GM12878 (cell line): ENCODE results near the gene KCNV2. TPM values are rescaled to one million over a fixed set of nuclear protein-coding genes. Genes with fewer than 3 reads are reported as not detected.

ENCODE experiments used
- ATAC-seq: fragments of 200-7000 bp; cut with Tn5 transposase; 3 replicates; pipeline ENCODE4 v1.9.1; 2020; ENCODE audit warnings: mild to moderate bottlenecking, moderate library complexity
- BruUV-seq: library from RNA; stranded (reverse); fragments of 400-500 nt; replicated peaks from 2 replicates; lab custom pipeline; 2021; lab: Mats Ljungman, UMichigan
- CTCF ChIA-PET: fragments of 300-600 bp; sonication (Branson Sonifier 250); formaldehyde crosslinking; extraction: SDS; loops from one replicate; lab custom pipeline; 2021; ENCODE audit warnings: inconsistent platforms; lab: Yijun Ruan, JAX
- POLR2A ChIA-PET: fragments of 350-600 bp; formaldehyde crosslinking; extraction: SDS; loops from one replicate; lab custom pipeline; 2021; ENCODE audit warnings: inconsistent platforms; lab: Charles Lee
- RAD21 ChIA-PET: fragments of 300-600 bp; sonication (Branson Sonifier 250); formaldehyde crosslinking; loops from one replicate; lab custom pipeline; 2023; ENCODE audit warnings: antibody characterized with exemption; ENCODE audit not compliant: unreplicated experiment; lab: Charles Lee
- SMC1A ChIA-PET: fragments of 300-600 bp; sonication (Branson Sonifier 250); formaldehyde crosslinking; loops from one replicate; lab custom pipeline; 2023; ENCODE audit not compliant: unreplicated experiment, uncharacterized antibody; lab: Charles Lee
- DNase-seq: peaks from one replicate; pipeline ENCODE4 v3.0.0-alpha.2; 2011; ENCODE audit warnings: low read depth, low spot score
- FAIRE-seq: peaks from 3 replicates; lab custom pipeline; 2011; peaks lifted over from hg19 to GRCh38; lab: Jason Lieb, UNC
- H2AFZ ChIP-seq: 2 replicates; pipeline ENCODE4 v1.6.0; 2011; ENCODE audit warnings: low read depth, low read length, control low read depth; ENCODE audit not compliant: control insufficient read depth
- H3K27ac ChIP-seq: 2 replicates; pipeline ENCODE4 v1.5.1; 2011; ENCODE audit warnings: control low read depth; ENCODE audit not compliant: control insufficient read depth, insufficient read depth
- H3K27me3 ChIP-seq, 2 experiments: replicated peaks in 1 of 2; 2 replicates each; pipeline versions ENCODE4 v1.6.0 to v1.6.1; 2011; ENCODE audit warnings: low read length in 1 of 2; ENCODE audit not compliant: control insufficient read depth in 2 of 2, insufficient read depth in 2 of 2
- H3K36me3 ChIP-seq, 2 experiments: 2 replicates each; pipeline ENCODE4 v1.5.1; 2011; ENCODE audit warnings: low read length in 1 of 2; ENCODE audit not compliant: control insufficient read depth in 2 of 2, insufficient read depth in 2 of 2
- H3K4me1 ChIP-seq: 2 replicates; pipeline ENCODE4 v1.6.1; 2011; ENCODE audit warnings: mild to moderate bottlenecking, low read length, moderate library complexity, mixed read lengths; ENCODE audit not compliant: control insufficient read depth, insufficient read depth
- H3K4me2 ChIP-seq: 2 replicates; pipeline ENCODE4 v1.6.0; 2011; ENCODE audit warnings: control low read depth; ENCODE audit not compliant: control insufficient read depth, insufficient read depth
- H3K4me3 ChIP-seq: fragments of 200-600 bp; sonication (generic); 2 replicates; pipeline ENCODE4 v1.5.1; 2016
- H3K79me2 ChIP-seq: 2 replicates; pipeline ENCODE4 v1.6.0; 2011; ENCODE audit warnings: low read length; ENCODE audit not compliant: control insufficient read depth, insufficient read depth
- H3K9ac ChIP-seq: 2 replicates; pipeline ENCODE4 v1.8.0; 2011; ENCODE audit warnings: low read length, control low read depth, mixed read lengths; ENCODE audit not compliant: control insufficient read depth, insufficient read depth
- H3K9me3 ChIP-seq: replicated peaks from 3 replicates; pipeline ENCODE4 v1.5.1; 2011; ENCODE audit warnings: mild to moderate bottlenecking, low read length; ENCODE audit not compliant: control insufficient read depth, insufficient read depth
- H4K20me1 ChIP-seq: 2 replicates; pipeline ENCODE4 v1.6.0; 2011; ENCODE audit not compliant: control insufficient read depth, insufficient read depth
- ASH2L ChIP-seq: fragments of 300-600, 200-600 bp; sonication (generic); IDR thresholded peaks from 2 replicates; pipeline ENCODE4 v1.6.1; 2017; ENCODE audit warnings: low read depth, mild to moderate bottlenecking, borderline replicate concordance
- BCL3 ChIP-seq: IDR thresholded peaks from 2 replicates; pipeline ENCODE4 v1.6.1; 2011; ENCODE audit warnings: borderline replicate concordance, low read depth, mild to moderate bottlenecking, moderate library complexity, low read length; ENCODE audit not compliant: insufficient read depth, poor library complexity, severe bottlenecking
- CBX5 ChIP-seq: sonication (generic); IDR thresholded peaks from 2 replicates; pipeline ENCODE4 v1.6.1; 2016; ENCODE audit warnings: low read depth, moderate library complexity, mild to moderate bottlenecking, inconsistent platforms
- CHD2 ChIP-seq: IDR thresholded peaks from 2 replicates; pipeline ENCODE4 v1.6.1; 2011; ENCODE audit warnings: low read depth, low read length, improper control_type of control experiment, borderline replicate concordance
- JUND ChIP-seq: IDR thresholded peaks from 2 replicates; pipeline ENCODE4 v1.6.1; 2012; ENCODE audit warnings: low read depth, mild to moderate bottlenecking, low read length, improper control_type of control experiment, moderate library complexity
- NR2C1 ChIP-seq: fragments of 450-650 bp; IDR thresholded peaks from 2 replicates; pipeline ENCODE4 v1.6.1; 2017; ENCODE audit warnings: antibody characterized with exemption, mild to moderate bottlenecking, moderate library complexity
- PML ChIP-seq: IDR thresholded peaks from 2 replicates; pipeline ENCODE4 v1.6.1; 2012; ENCODE audit warnings: low read length, inconsistent platforms
- SMAD5 ChIP-seq: IDR thresholded peaks from 2 replicates; pipeline ENCODE4 v1.6.1; 2016; ENCODE audit warnings: antibody characterized with exemption, low read depth
- SP1 ChIP-seq: IDR thresholded peaks from one replicate; pipeline ENCODE4 v1.6.1; 2011; ENCODE audit warnings: low read depth, low read length
- TARDBP ChIP-seq: IDR thresholded peaks from 2 replicates; pipeline ENCODE4 v1.6.1; 2016; ENCODE audit warnings: borderline replicate concordance
- ZNF207 ChIP-seq: fragments of 450-650 bp; IDR thresholded peaks from 2 replicates; pipeline ENCODE4 v1.6.1; 2014; ENCODE audit warnings: antibody characterized with exemption, mild to moderate bottlenecking, borderline replicate concordance
- WGBS: methylation state at CpG from one replicate; pipeline ENCODE4 v1.1.6; 2016; ENCODE audit warnings: low lambda C conversion rate; ENCODE audit not compliant: insufficient replicate concordance, insufficient coverage; ENCODE audit errors: missing lambda C conversion rate; 5-methylcytosine and 5-hydroxymethylcytosine counted together
- in situ Hi-C: fragments of 300-500 bp; cut with MboI; formaldehyde crosslinking; loops from 9 replicates; pipeline ENCODE4 v1.14.3; 2018; ENCODE audit warnings: mixed read lengths
- intact Hi-C: fragments of 100-400 bp; cut with micrococcal nuclease; formaldehyde crosslinking; loops from one replicate; pipeline ENCODE4 v1.14.2; 2022; ENCODE audit not compliant: unreplicated experiment
- polyA plus RNA-seq, 11 experiments: library from polyadenylated mRNA; depleted of rRNA in 4 of 11; unstranded in 6 of 11; stranded (reverse) in 5 of 11; fragments of >200 nt; fragmentation: Nextera tagmentation in 4 of 11; fragmentation: Illumina TruSeq in 1 of 11; extraction: Ambion mirVana in 4 of 11; extraction: Trizol in 1 of 11; gene quantifications; 1 replicate in 1 of 11; 2 replicates in 10 of 11; pipeline versions ENCODE4 v1.2.1 to v1.2.3, GENCODE V29; 2011 to 2016; ENCODE audit warnings: inconsistent platforms in 2 of 11, missing spikeins in 2 of 11, low read depth in 1 of 11
- total RNA-seq, 4 experiments: library from RNA; depleted of rRNA in 3 of 4; stranded (reverse); fragments of >200 nt in 3 of 4; fragmentation: Illumina TruSeq in 1 of 4; extraction: Trizol in 1 of 4; gene quantifications; 2 replicates each; pipeline versions ENCODE4 v1.2.1 to v1.2.3, GENCODE V29; 2013 to 2021

KCNV2 gene
- total and polyA plus RNA-seq, 10 of the 15 experiments (the other 5 are each of a cell fraction or from before 2014, with no cell fraction given): 0.04 to 0.37 (median 0.09) TPM; not detected in 4

GRCh38 chr9:2742214-2742613 lies 24.9 kb downstream of the KCNV2 start:
- no peak for ATAC-seq
- intact Hi-C loops: no loop called here
- no peaks in the 10 kb centered on the region for H3K27me3 ChIP-seq
- H3K79me2 ChIP-seq: no peaks in the 10 kb centered on the region
- H3K4me3 ChIP-seq: no peak overlapping the region
- H3K9me3 ChIP-seq: no peaks in the 10 kb centered on the region
- in situ Hi-C loops: no loop called here
- no peak for TF ChIP-seq SP1
- TF ChIP-seq NR2C1: no peak
- TF ChIP-seq ASH2L: no peak
- no peak for TF ChIP-seq SMAD5
- TF ChIP-seq TARDBP: no peak
- TF ChIP-seq JUND: no peak
- TF ChIP-seq PML: no peak
- no peak for TF ChIP-seq ZNF207
- TF ChIP-seq, all 136 proteins: peak for 0
- no peak for FAIRE-seq
- H4K20me1 ChIP-seq: no peaks in the 10 kb centered on the region
- no peak overlapping the region for H3K27ac ChIP-seq
- H3K4me1 ChIP-seq: no peaks in the 10 kb centered on the region
- H3K4me2 ChIP-seq: no peak overlapping the region
- no peak for DNase-seq
- BruUV-seq: no TSS peak
- ChIA-PET CTCF (interaction anchor here (0.5 kb wide), 1 partner anchor 13 kb away, joined by 3 read pairs; no protein-coding TSS in a partner anchor), SMC1A (interaction anchor here (1.6 kb wide), 1 partner anchor 12 kb away, joined by 6 read pairs; no protein-coding TSS in a partner anchor), RAD21 (no interaction called here), POLR2A (no interaction called here)
- no peak overlapping the region for H3K9ac ChIP-seq
- 96% methylated on average over 7 of the region's 7 CpGs for WGBS
- no peak overlapping the region for H2AFZ ChIP-seq
- no peaks in the 10 kb centered on the region for H3K36me3 ChIP-seq

GRCh38 chr9:2743937-2744529 lies 26.7 kb downstream of the KCNV2 start:
- no peak for ATAC-seq
- in situ Hi-C loops: no loop called here

More at GRCh38 chr9:2743937-2744529, 26.7 kb downstream of the KCNV2 start:
- ChIA-PET RAD21 (no interaction called here), CTCF (no interaction called here), POLR2A (no interaction called here), SMC1A (no interaction called here)
- no peak overlapping the region for H3K4me3 ChIP-seq
- intact Hi-C loops: no loop called here
- no TSS peak for BruUV-seq
- no peaks in the 10 kb centered on the region for H3K4me1 ChIP-seq
- H3K36me3 ChIP-seq: no peaks in the 10 kb centered on the region
- H3K9ac ChIP-seq: no peak overlapping the region
- FAIRE-seq (no peak), DNase-seq (no peak)
- no peaks in the 10 kb centered on the region for H3K9me3 ChIP-seq
- no peak for TF ChIP-seq BCL3
- TF ChIP-seq CBX5: no peak
- no peak for TF ChIP-seq CHD2
- no peaks in the 10 kb centered on the region for H3K27me3 ChIP-seq
- WGBS: 97% methylated on average over 5 of the region's 5 CpGs
- no peak overlapping the region for H3K27ac ChIP-seq
- no peaks in the 10 kb centered on the region for H4K20me1 ChIP-seq
- H3K79me2 ChIP-seq: no peaks in the 10 kb centered on the region
- no peak overlapping the region for H2AFZ ChIP-seq
- H3K4me2 ChIP-seq: no peak overlapping the region
